GM12878 (cell line): ENCODE data around the gene MSS51. TPM values are rescaled to one million over a fixed set of nuclear protein-coding genes. Genes with fewer than 3 reads are reported as not detected.

ENCODE experiments used
- BRCA1 ChIP-seq: IDR thresholded peaks from 2 replicates; pipeline ENCODE4 v1.6.1; 2011; ENCODE audit warnings: low read depth, low read length, improper control_type of control experiment
- CHD2 ChIP-seq: IDR thresholded peaks from 2 replicates; pipeline ENCODE4 v1.6.1; 2011; ENCODE audit warnings: low read depth, low read length, improper control_type of control experiment, borderline replicate concordance
- CREB1 ChIP-seq: IDR thresholded peaks from 2 replicates; pipeline ENCODE4 v1.6.1; 2012; ENCODE audit warnings: low read depth, mild to moderate bottlenecking, inconsistent platforms
- CREM ChIP-seq: IDR thresholded peaks from 2 replicates; pipeline ENCODE4 v1.6.1; 2014; ENCODE audit warnings: antibody characterized with exemption, low read depth
- EED ChIP-seq: sonication (generic); IDR thresholded peaks from 2 replicates; pipeline ENCODE4 v1.6.1; 2016; ENCODE audit warnings: antibody characterized with exemption, low read depth
- MEF2A ChIP-seq: IDR thresholded peaks from 2 replicates; pipeline ENCODE4 v1.6.1; 2011; ENCODE audit warnings: low read depth, mild to moderate bottlenecking, low read length, moderate library complexity; ENCODE audit not compliant: insufficient read depth
- MEF2B ChIP-seq: fragments of 450-650 bp; IDR thresholded peaks from 2 replicates; pipeline ENCODE4 v1.6.1; 2018; ENCODE audit warnings: mild to moderate bottlenecking, moderate library complexity; ENCODE audit not compliant: partially characterized antibody, poor library complexity, severe bottlenecking
- POLR2A ChIP-seq: IDR thresholded peaks from 2 replicates; pipeline ENCODE4 v1.6.1; 2011; ENCODE audit warnings: low read depth, mild to moderate bottlenecking, low read length
- POLR2AphosphoS2 ChIP-seq: IDR thresholded peaks from 2 replicates; pipeline ENCODE4 v1.6.1; 2011; ENCODE audit warnings: low read depth, mild to moderate bottlenecking, low read length, improper control_type of control experiment, moderate library complexity
- RAD51 ChIP-seq: fragments of 450-650 bp; IDR thresholded peaks from 2 replicates; pipeline ENCODE4 v1.6.1; 2016; ENCODE audit warnings: moderate library complexity, mild to moderate bottlenecking, inconsistent platforms
- SP1 ChIP-seq: IDR thresholded peaks from one replicate; pipeline ENCODE4 v1.6.1; 2011; ENCODE audit warnings: low read depth, low read length
- ZNF217 ChIP-seq: fragments of 450-650 bp; IDR thresholded peaks from 2 replicates; pipeline ENCODE4 v1.6.1; 2017; ENCODE audit warnings: antibody characterized with exemption, mild to moderate bottlenecking
- polyA plus RNA-seq, 11 experiments: library from polyadenylated mRNA; depleted of rRNA in 4 of 11; unstranded in 6 of 11; stranded (reverse) in 5 of 11; fragments of >200 nt; fragmentation: Nextera tagmentation in 4 of 11; fragmentation: Illumina TruSeq in 1 of 11; extraction: Ambion mirVana in 4 of 11; extraction: Trizol in 1 of 11; gene quantifications; 1 replicate in 1 of 11; 2 replicates in 10 of 11; pipeline versions ENCODE4 v1.2.1 to v1.2.3, GENCODE V29; 2011 to 2016; ENCODE audit warnings: inconsistent platforms in 2 of 11, missing spikeins in 2 of 11, low read depth in 1 of 11
- total RNA-seq, 4 experiments: library from RNA; depleted of rRNA in 3 of 4; stranded (reverse); fragments of >200 nt in 3 of 4; fragmentation: Illumina TruSeq in 1 of 4; extraction: Trizol in 1 of 4; gene quantifications; 2 replicates each; pipeline versions ENCODE4 v1.2.1 to v1.2.3, GENCODE V29; 2013 to 2021
- TF ChIP-seq, protein P1 (sequence below): fragments of 450-650 bp; IDR thresholded peaks from 2 replicates; pipeline ENCODE4 v1.6.1; 2018; ENCODE audit warnings: borderline replicate concordance, mild to moderate bottlenecking; ENCODE audit not compliant: partially characterized antibody
- TF ChIP-seq, protein P2 (sequence below): IDR thresholded peaks from 2 replicates; pipeline ENCODE4 v1.6.1; 2012; ENCODE audit warnings: low read length, inconsistent platforms
- TF ChIP-seq, protein P3 (sequence below): fragments of 450-650 bp; IDR thresholded peaks from 2 replicates; pipeline ENCODE4 v1.6.1; 2017; ENCODE audit warnings: antibody characterized with exemption, mild to moderate bottlenecking, moderate library complexity

Gene MSS51
- total and polyA plus RNA-seq, 10 of the 15 experiments (the other 5 are each of a cell fraction or from before 2014, with no cell fraction given) = 0.06 to 2.1 (median 1.5) TPM

DNA sequence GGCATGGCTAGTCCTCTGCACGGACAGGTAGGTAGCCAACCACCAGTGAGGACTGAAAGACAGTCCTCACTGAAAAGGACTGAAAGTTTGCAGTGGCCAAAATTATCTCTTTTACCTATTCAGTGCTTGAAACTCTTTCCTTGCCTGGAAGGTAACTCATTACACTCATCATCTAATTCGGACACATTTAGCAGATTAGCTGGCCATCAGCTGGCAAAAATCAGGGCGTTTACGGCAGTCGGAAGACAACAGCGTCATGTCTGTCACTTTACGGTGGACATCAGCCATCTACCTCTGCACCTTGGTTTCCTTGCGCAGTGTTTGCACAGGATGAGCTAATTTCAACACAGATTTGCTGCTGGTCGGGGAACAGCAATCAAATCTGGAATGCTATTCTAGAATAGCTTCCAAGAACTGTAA lies 20.2 kb downstream of the MSS51 start (continued):
- TF ChIP-seq POLR2AphosphoS2 (no peak), CREB1 (peak; percentile 74), EED (no peak), POLR2A (no peak), RAD51 (no peak), ZNF217 (no peak), CHD2 (no peak), MEF2B (no peak), BRCA1 (no peak), SP1 (no peak), CREM (peak; percentile 57; the same call in 1 of the 2 replicates), MEF2A (no peak)
- TF ChIP-seq, protein P1, sequence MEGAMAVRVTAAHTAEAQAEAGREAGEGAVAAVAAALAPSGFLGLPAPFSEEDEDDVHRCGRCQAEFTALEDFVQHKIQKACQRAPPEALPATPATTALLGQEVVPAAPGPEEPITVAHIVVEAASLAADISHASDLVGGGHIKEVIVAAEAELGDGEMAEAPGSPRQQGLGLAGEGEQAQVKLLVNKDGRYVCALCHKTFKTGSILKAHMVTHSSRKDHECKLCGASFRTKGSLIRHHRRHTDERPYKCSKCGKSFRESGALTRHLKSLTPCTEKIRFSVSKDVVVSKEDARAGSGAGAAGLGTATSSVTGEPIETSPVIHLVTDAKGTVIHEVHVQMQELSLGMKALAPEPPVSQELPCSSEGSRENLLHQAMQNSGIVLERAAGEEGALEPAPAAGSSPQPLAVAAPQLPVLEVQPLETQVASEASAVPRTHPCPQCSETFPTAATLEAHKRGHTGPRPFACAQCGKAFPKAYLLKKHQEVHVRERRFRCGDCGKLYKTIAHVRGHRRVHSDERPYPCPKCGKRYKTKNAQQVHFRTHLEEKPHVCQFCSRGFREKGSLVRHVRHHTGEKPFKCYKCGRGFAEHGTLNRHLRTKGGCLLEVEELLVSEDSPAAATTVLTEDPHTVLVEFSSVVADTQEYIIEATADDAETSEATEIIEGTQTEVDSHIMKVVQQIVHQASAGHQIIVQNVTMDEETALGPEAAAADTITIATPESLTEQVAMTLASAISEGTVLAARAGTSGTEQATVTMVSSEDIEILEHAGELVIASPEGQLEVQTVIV = peak; percentile 97
- TF ChIP-seq, protein P2, sequence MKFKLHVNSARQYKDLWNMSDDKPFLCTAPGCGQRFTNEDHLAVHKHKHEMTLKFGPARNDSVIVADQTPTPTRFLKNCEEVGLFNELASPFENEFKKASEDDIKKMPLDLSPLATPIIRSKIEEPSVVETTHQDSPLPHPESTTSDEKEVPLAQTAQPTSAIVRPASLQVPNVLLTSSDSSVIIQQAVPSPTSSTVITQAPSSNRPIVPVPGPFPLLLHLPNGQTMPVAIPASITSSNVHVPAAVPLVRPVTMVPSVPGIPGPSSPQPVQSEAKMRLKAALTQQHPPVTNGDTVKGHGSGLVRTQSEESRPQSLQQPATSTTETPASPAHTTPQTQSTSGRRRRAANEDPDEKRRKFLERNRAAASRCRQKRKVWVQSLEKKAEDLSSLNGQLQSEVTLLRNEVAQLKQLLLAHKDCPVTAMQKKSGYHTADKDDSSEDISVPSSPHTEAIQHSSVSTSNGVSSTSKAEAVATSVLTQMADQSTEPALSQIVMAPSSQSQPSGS = no peak; the same call in 1 of the 2 replicates
- TF ChIP-seq, protein P3, sequence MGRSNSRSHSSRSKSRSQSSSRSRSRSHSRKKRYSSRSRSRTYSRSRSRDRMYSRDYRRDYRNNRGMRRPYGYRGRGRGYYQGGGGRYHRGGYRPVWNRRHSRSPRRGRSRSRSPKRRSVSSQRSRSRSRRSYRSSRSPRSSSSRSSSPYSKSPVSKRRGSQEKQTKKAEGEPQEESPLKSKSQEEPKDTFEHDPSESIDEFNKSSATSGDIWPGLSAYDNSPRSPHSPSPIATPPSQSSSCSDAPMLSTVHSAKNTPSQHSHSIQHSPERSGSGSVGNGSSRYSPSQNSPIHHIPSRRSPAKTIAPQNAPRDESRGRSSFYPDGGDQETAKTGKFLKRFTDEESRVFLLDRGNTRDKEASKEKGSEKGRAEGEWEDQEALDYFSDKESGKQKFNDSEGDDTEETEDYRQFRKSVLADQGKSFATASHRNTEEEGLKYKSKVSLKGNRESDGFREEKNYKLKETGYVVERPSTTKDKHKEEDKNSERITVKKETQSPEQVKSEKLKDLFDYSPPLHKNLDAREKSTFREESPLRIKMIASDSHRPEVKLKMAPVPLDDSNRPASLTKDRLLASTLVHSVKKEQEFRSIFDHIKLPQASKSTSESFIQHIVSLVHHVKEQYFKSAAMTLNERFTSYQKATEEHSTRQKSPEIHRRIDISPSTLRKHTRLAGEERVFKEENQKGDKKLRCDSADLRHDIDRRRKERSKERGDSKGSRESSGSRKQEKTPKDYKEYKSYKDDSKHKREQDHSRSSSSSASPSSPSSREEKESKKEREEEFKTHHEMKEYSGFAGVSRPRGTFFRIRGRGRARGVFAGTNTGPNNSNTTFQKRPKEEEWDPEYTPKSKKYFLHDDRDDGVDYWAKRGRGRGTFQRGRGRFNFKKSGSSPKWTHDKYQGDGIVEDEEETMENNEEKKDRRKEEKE = no peak
